ENCODE measurements around the gene ARL15. TPM values are rescaled to one million over a fixed set of nuclear protein-coding genes. Genes with fewer than 3 reads are reported as not detected.

ARL15 gene
- total RNA-seq, 4 donors from 2014 or later: 10.6 to 24.0 (median 18.9) TPM

DNA sequence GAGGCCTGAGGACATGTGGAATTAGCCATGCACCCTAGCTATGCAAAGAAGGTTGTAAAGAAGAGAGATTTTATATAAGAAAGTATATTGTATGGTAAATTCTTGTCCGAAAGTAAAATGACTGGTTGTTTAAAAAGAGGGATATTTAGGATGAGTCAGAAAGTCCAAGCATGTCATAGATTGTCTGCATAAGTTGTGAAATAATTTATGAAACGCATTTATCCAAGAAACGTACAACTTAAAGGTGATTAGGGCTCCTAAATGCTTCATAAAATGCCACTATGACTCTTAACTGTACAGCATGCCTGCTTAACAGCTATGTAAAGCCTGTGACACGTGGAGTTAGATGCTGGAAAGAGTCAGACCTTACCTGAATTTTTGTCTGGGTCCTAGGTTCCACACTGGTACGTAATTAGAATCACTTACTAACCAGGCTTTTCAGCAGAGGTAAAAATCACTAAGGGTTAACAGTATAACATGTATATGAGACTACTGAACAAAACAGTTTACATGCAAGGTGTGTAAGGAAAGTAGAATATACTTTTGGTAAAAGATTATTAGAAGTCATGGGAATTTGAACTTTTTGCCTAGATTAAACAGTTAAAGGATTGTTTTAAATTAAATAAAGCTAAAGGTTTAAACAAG, 37.0 kb upstream of the ARL15 start:
- H3K4me3 ChIP-seq: no peak overlapping the region
- H3K27ac ChIP-seq: no peak overlapping the region
- H3K36me3 ChIP-seq: no peaks in the 10 kb centered on the region
- peaks cover 0 to 5% (median 0%) of the 10 kb centered on the region in 3 donors for H3K9me3 ChIP-seq
- TF ChIP-seq POLR2AphosphoS5 (IDR thresholded peaks at IDR 0.05) (no peak), POLR2A (IDR thresholded peaks at IDR 0.05) (no peak), EP300 (IDR thresholded peaks at IDR 0.05) (no peak)
- TF ChIP-seq, protein P1, sequence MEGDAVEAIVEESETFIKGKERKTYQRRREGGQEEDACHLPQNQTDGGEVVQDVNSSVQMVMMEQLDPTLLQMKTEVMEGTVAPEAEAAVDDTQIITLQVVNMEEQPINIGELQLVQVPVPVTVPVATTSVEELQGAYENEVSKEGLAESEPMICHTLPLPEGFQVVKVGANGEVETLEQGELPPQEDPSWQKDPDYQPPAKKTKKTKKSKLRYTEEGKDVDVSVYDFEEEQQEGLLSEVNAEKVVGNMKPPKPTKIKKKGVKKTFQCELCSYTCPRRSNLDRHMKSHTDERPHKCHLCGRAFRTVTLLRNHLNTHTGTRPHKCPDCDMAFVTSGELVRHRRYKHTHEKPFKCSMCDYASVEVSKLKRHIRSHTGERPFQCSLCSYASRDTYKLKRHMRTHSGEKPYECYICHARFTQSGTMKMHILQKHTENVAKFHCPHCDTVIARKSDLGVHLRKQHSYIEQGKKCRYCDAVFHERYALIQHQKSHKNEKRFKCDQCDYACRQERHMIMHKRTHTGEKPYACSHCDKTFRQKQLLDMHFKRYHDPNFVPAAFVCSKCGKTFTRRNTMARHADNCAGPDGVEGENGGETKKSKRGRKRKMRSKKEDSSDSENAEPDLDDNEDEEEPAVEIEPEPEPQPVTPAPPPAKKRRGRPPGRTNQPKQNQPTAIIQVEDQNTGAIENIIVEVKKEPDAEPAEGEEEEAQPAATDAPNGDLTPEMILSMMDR (IDR thresholded peaks at IDR 0.05): no peak
- H3K27me3 ChIP-seq: no peaks in the 10 kb centered on the region
- ATAC-seq: no peak
- 75 to 81% methylated on average over 5 of the region's 5 CpGs for whole genome bisulfite sequencing, 2 donors (ENCODE audit: low coverage in 1 of 2)
- H3K4me1 ChIP-seq: no peaks in the 10 kb centered on the region

DNA sequence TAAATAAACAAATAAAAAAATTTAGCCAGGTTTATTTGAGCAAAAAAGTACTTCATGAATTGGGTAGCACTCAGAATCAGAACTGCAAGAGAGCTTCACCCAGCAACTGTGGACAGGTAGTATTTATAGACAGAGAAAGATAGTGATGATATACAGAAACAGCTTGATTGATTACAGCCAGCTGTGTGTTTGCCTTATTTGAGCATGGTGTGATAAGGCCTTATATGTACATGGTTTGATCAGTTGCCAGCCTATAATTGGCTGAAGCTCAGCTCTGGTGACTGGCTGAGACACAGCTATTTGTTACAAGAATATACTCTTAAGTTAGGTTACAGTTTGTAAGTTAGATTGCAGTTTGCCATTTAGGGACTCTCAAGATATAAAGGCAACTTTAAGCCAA, 34.3 kb upstream of the ARL15 start:
- ATAC-seq: no peak

DNA sequence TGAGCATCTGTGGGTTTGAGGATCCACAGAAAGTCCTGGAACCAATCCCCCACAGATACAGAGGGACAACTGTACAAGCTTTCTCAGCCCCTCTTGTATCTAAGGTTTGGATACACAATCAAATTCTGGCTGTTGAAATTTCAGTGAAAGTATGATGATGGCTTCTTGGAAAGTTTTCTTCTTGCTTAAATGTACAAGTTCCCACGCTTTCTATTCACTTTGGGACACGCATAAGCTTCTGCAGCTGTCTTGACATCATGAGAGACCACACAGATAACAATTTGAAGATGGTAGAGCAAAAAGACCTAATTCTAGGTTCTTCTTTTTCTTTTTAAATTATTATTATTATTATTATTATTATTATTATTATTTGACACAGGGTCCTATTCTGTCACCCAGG, 31.6 kb upstream of the ARL15 start:
- H3K4me1 ChIP-seq: no peaks in the 10 kb centered on the region
- H3K27me3 ChIP-seq: no peaks in the 10 kb centered on the region
- ATAC-seq: no peak
- H3K9me3 ChIP-seq: peaks cover 0 to 11% (median 0%) of the 10 kb centered on the region in 3 donors
- H3K4me3 ChIP-seq: no peak overlapping the region
- TF ChIP-seq, protein P1 (IDR thresholded peaks at IDR 0.05): no peak
- TF ChIP-seq POLR2AphosphoS5 (IDR thresholded peaks at IDR 0.05): no peak
- no peak for TF ChIP-seq POLR2A (IDR thresholded peaks at IDR 0.05)
- no peak for TF ChIP-seq EP300 (IDR thresholded peaks at IDR 0.05)
- WGBS, 2 donors (ENCODE audit: low coverage in 1 of 2): 94 to 100% methylated on average over 2 of the region's 2 CpGs
- H3K27ac ChIP-seq: no peak overlapping the region
- no peaks in the 10 kb centered on the region for H3K36me3 ChIP-seq

More for the DNA sequence above, 34.3 kb upstream of the ARL15 start:
- no peak for TF ChIP-seq EP300 (IDR thresholded peaks at IDR 0.05)
- TF ChIP-seq, protein P1 (IDR thresholded peaks at IDR 0.05): no peak
- no peak for TF ChIP-seq POLR2A (IDR thresholded peaks at IDR 0.05)
- TF ChIP-seq POLR2AphosphoS5 (IDR thresholded peaks at IDR 0.05): no peak
- Histone ChIP-seq H3K9me3 (peaks cover 0 to 5% (median 0%) of the 10 kb centered on the region in 3 donors), H3K27me3 (no peaks in the 10 kb centered on the region), H3K36me3 (no peaks in the 10 kb centered on the region), H3K27ac (no peak overlapping the region), H3K4me1 (no peaks in the 10 kb centered on the region), H3K4me3 (no peak overlapping the region)

DNA sequence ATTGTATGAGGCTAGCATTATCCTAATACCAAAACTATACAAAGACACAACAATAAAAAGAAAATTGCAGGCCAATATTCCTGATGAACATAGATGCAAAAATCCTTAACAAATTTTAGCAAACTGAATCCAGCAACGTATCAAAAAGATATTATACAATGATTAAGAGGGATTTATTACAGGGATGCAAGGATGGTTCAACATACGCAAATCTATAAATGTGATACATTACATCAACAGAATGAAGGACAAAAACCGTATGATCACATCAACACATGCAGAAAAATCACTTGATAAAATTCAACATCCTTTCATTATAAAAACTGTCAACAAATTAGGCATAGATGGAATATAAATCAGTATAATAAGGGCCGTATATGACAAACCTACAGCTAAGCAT, 27.1 kb upstream of the ARL15 start:
- WGBS, 2 donors (ENCODE audit: low coverage in 1 of 2): 60 to 82% methylated on average over 4 of the region's 4 CpGs
- ATAC-seq: no peak
- TF ChIP-seq EP300 (IDR thresholded peaks at IDR 0.05) (no peak), POLR2AphosphoS5 (IDR thresholded peaks at IDR 0.05) (no peak), POLR2A (IDR thresholded peaks at IDR 0.05) (no peak)
- TF ChIP-seq, protein P1 (IDR thresholded peaks at IDR 0.05): no peak

DNA sequence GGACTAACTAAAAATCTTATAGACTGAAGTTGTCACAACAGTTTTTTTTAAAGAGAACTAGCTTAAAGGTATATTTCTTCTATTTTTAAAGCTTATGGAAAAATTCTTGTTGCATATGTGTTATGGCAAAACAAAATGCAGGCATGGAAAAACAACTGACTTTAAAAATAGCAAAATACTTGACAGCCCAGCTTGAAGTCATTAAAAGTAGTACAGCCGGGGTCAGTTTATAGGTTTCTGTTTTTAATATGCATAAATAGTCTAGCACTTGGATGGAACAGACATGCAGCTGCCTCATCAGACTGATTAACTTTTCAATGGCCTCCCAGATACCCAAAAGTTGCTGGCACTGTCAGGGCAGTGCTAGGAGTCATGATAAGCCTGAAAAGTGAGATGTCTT, 22.3 kb upstream of the ARL15 start:
- H3K4me3 ChIP-seq: no peak overlapping the region
- H3K36me3 ChIP-seq: no peaks in the 10 kb centered on the region
- no peaks in the 10 kb centered on the region for H3K27me3 ChIP-seq
- H3K9me3 ChIP-seq: peaks cover 0 to 18% (median 0%) of the 10 kb centered on the region in 3 donors
- 33 to 38% methylated on average over 1 of the region's 1 CpG for WGBS, 2 donors (ENCODE audit: low coverage in 1 of 2)
- no peaks in the 10 kb centered on the region for H3K4me1 ChIP-seq
- no peak for ATAC-seq
- H3K27ac ChIP-seq: no peak overlapping the region
- TF ChIP-seq POLR2A (IDR thresholded peaks at IDR 0.05) (no peak), EP300 (IDR thresholded peaks at IDR 0.05) (no peak), POLR2AphosphoS5 (IDR thresholded peaks at IDR 0.05) (no peak)
- TF ChIP-seq, protein P1 (IDR thresholded peaks at IDR 0.05): no peak

More for the DNA sequence above, 27.1 kb upstream of the ARL15 start:
- H3K4me3 ChIP-seq: no peak overlapping the region
- no peaks in the 10 kb centered on the region for H3K27me3 ChIP-seq
- H3K9me3 ChIP-seq: peaks cover 0 to 23% (median 0%) of the 10 kb centered on the region in 3 donors
- no peaks in the 10 kb centered on the region for H3K36me3 ChIP-seq
- no peaks in the 10 kb centered on the region for H3K4me1 ChIP-seq
- H3K27ac ChIP-seq: no peak overlapping the region
